NCI-H446 treated with DMSO at 0.1 percent for 48 hours (cell line): ENCODE measurements around the gene STC2.
"Not testable (repeated sequence)": the region's sequence is repeated elsewhere in the genome, so short reads cannot be mapped to it uniquely, and the experiment has no call there.

Experiments
- DNase-seq: peaks from one replicate; lab custom pipeline; 2025; lab: John Stamatoyannopoulos, UW

Gene STC2

GRCh38 chr5:173294673-173295320 lies 33.4 kb downstream of the STC2 start:
- no peak for DNase-seq

GRCh38 chr5:173293817-173294672 lies 34.2 kb downstream of the STC2 start:
- DNase-seq = peak; percentile 22

GRCh38 chr5:173291722-173292658 lies 36.2 kb downstream of the STC2 start:
- DNase-seq = no peak

- no peak for DNase-seq
Observed at GRCh38 chr5:173290477-173291131, 37.6 kb downstream of the STC2 start.

GRCh38 chr5:173289372-173289771 lies 38.8 kb downstream of the STC2 start:
- no peak for DNase-seq

- DNase-seq = no peak
Observed at GRCh38 chr5:173288632-173289031, 39.6 kb downstream of the STC2 start.

GRCh38 chr5:173287086-173287485 lies 41.1 kb downstream of the STC2 start:
- DNase-seq = no peak

- DNase-seq = not testable (repeated sequence)
Observed at GRCh38 chr5:173284343-173284958, 43.8 kb downstream of the STC2 start.

GRCh38 chr5:173283318-173284288 lies 44.6 kb downstream of the STC2 start:
- DNase-seq = peak; percentile 28

- no peak for DNase-seq
Observed at GRCh38 chr5:173282916-173283315, 45.3 kb downstream of the STC2 start.

GRCh38 chr5:173281910-173282309 lies 46.3 kb downstream of the STC2 start:
- no peak for DNase-seq

- DNase-seq = no peak
Observed at GRCh38 chr5:173279166-173279565, 49.0 kb downstream of the STC2 start.

GRCh38 chr5:173278641-173279040 lies 49.6 kb downstream of the STC2 start:
- DNase-seq = no peak

- DNase-seq = no peak
Observed at GRCh38 chr5:173278172-173278571, 50.0 kb downstream of the STC2 start.

- DNase-seq = no peak
Observed at GRCh38 chr5:173274771-173275170, 53.4 kb downstream of the STC2 start.

- DNase-seq = no peak
Observed at GRCh38 chr5:173271419-173271818, 56.8 kb downstream of the STC2 start.

GRCh38 chr5:173268750-173269432 lies 59.3 kb downstream of the STC2 start:
- no peak for DNase-seq

GRCh38 chr5:173265433-173265832 lies 62.8 kb downstream of the STC2 start:
- DNase-seq = no peak
